ENCODE data around the gene OBSCN.

The OBSCN gene

GRCh38 chr1:228228601-228229074, 20.8 kb downstream of the OBSCN start:
- Histone ChIP-seq H4K20me1 (ENCODE audit: insufficient read depth, low read length, poor library complexity, severe bottlenecking) (no peaks in the 10 kb centered on the region), H3K79me2 (ENCODE audit: insufficient read depth, low read length) (no peaks in the 10 kb centered on the region), H3K9me2 (replicated peaks; ENCODE audit: low read depth, low read length) (no peaks in the 10 kb centered on the region), H3F3A (ENCODE audit: low read depth) (no peaks in the 10 kb centered on the region), H2AFZ (ENCODE audit: low read length) (no peak overlapping the region), H3K27me3 (ENCODE audit: insufficient read depth, low read length, poor library complexity, severe bottlenecking) (no peaks in the 10 kb centered on the region), H3K9ac (ENCODE audit: low read depth, low read length, poor library complexity, severe bottlenecking) (no peak overlapping the region), H3K36me3 (ENCODE audit: insufficient read depth, low read length) (no peaks in the 10 kb centered on the region), H3K4me2 (ENCODE audit: low read depth, low read length, poor library complexity, severe bottlenecking) (no peak overlapping the region), H3K4me1 (ENCODE audit: insufficient read depth, low read length, poor library complexity, severe bottlenecking) (no peaks in the 10 kb centered on the region), H3K9me3 (ENCODE audit: insufficient read depth, low read depth, low read length) (no peaks in the 10 kb centered on the region), H3K4me3 (ENCODE audit: low read length, poor library complexity, severe bottlenecking) (no peak overlapping the region)
- TF ChIP-seq EZH2phosphoT487 (IDR thresholded peaks at IDR 0.05; ENCODE audit: borderline replicate concordance) (no peak), CTCF (conservative IDR thresholded peaks at IDR 0.05; ENCODE audit: low read length) (no peak)

GRCh38 chr1:228231189-228231588, 23.3 kb downstream of the OBSCN start:
- no peaks in the 10 kb centered on the region for H3K9me2 ChIP-seq (replicated peaks; ENCODE audit: low read depth, low read length)
- no peaks in the 10 kb centered on the region for H4K20me1 ChIP-seq (ENCODE audit: insufficient read depth, low read length, poor library complexity, severe bottlenecking)
- H3K36me3 ChIP-seq (ENCODE audit: insufficient read depth, low read length): no peaks in the 10 kb centered on the region
- H3K9me3 ChIP-seq (ENCODE audit: insufficient read depth, low read depth, low read length): no peaks in the 10 kb centered on the region
- H3K9ac ChIP-seq (ENCODE audit: low read depth, low read length, poor library complexity, severe bottlenecking): no peak overlapping the region
- H2AFZ ChIP-seq (ENCODE audit: low read length): no peak overlapping the region
- no peak overlapping the region for H3K4me2 ChIP-seq (ENCODE audit: low read depth, low read length, poor library complexity, severe bottlenecking)
- no peak overlapping the region for H3K4me3 ChIP-seq (ENCODE audit: low read length, poor library complexity, severe bottlenecking)
- H3K79me2 ChIP-seq (ENCODE audit: insufficient read depth, low read length): no peaks in the 10 kb centered on the region
- TF ChIP-seq EZH2phosphoT487 (IDR thresholded peaks at IDR 0.05; ENCODE audit: borderline replicate concordance): no peak
- H3K27me3 ChIP-seq (ENCODE audit: insufficient read depth, low read length, poor library complexity, severe bottlenecking): no peaks in the 10 kb centered on the region
- no peaks in the 10 kb centered on the region for H3K4me1 ChIP-seq (ENCODE audit: insufficient read depth, low read length, poor library complexity, severe bottlenecking)
- no peaks in the 10 kb centered on the region for H3F3A ChIP-seq (ENCODE audit: low read depth)

- TF ChIP-seq CTCF (conservative IDR thresholded peaks at IDR 0.05; ENCODE audit: low read length) (no peak), EZH2phosphoT487 (IDR thresholded peaks at IDR 0.05; ENCODE audit: borderline replicate concordance) (no peak)
- Histone ChIP-seq H3K36me3 (ENCODE audit: insufficient read depth, low read length) (peaks cover under 1% of the 10 kb centered on the region; the same call in 1 of the 2 replicates), H3K4me1 (ENCODE audit: insufficient read depth, low read length, poor library complexity, severe bottlenecking) (no peaks in the 10 kb centered on the region), H3F3A (ENCODE audit: low read depth) (no peaks in the 10 kb centered on the region), H4K20me1 (ENCODE audit: insufficient read depth, low read length, poor library complexity, severe bottlenecking) (no peaks in the 10 kb centered on the region), H3K9me3 (ENCODE audit: insufficient read depth, low read depth, low read length) (no peaks in the 10 kb centered on the region; the same call in 1 of the 2 replicates), H3K27me3 (ENCODE audit: insufficient read depth, low read length, poor library complexity, severe bottlenecking) (no peaks in the 10 kb centered on the region), H3K9ac (ENCODE audit: low read depth, low read length, poor library complexity, severe bottlenecking) (no peak overlapping the region), H3K4me3 (ENCODE audit: low read length, poor library complexity, severe bottlenecking) (no peak overlapping the region), H2AFZ (ENCODE audit: low read length) (no peak overlapping the region), H3K4me2 (ENCODE audit: low read depth, low read length, poor library complexity, severe bottlenecking) (no peak overlapping the region), H3K9me2 (replicated peaks; ENCODE audit: low read depth, low read length) (no peaks in the 10 kb centered on the region), H3K79me2 (ENCODE audit: insufficient read depth, low read length) (no peaks in the 10 kb centered on the region)
These were observed 25.3 kb downstream of the OBSCN start for GRCh38 chr1:228233136-228233535.

GRCh38 chr1:228234921-228235320, 27.1 kb downstream of the OBSCN start:
- Histone ChIP-seq H2AFZ (ENCODE audit: low read length) (no peak overlapping the region), H3K79me2 (ENCODE audit: insufficient read depth, low read length) (no peaks in the 10 kb centered on the region), H3K9me3 (ENCODE audit: insufficient read depth, low read depth, low read length) (no peaks in the 10 kb centered on the region; the same call in 1 of the 2 replicates), H3F3A (ENCODE audit: low read depth) (no peaks in the 10 kb centered on the region), H3K4me1 (ENCODE audit: insufficient read depth, low read length, poor library complexity, severe bottlenecking) (no peaks in the 10 kb centered on the region), H3K36me3 (ENCODE audit: insufficient read depth, low read length) (peaks cover 12% of the 10 kb centered on the region; the same call in 1 of the 2 replicates), H3K9me2 (replicated peaks; ENCODE audit: low read depth, low read length) (no peaks in the 10 kb centered on the region), H3K9ac (ENCODE audit: low read depth, low read length, poor library complexity, severe bottlenecking) (no peak overlapping the region), H3K4me2 (ENCODE audit: low read depth, low read length, poor library complexity, severe bottlenecking) (no peak overlapping the region), H4K20me1 (ENCODE audit: insufficient read depth, low read length, poor library complexity, severe bottlenecking) (no peaks in the 10 kb centered on the region), H3K27me3 (ENCODE audit: insufficient read depth, low read length, poor library complexity, severe bottlenecking) (no peaks in the 10 kb centered on the region), H3K4me3 (ENCODE audit: low read length, poor library complexity, severe bottlenecking) (no peak overlapping the region)
- TF ChIP-seq EZH2phosphoT487 (IDR thresholded peaks at IDR 0.05; ENCODE audit: borderline replicate concordance) (no peak), CTCF (conservative IDR thresholded peaks at IDR 0.05; ENCODE audit: low read length) (no peak)
